ENCODE measurements around the gene CHST11. TPM values are rescaled to one million over a fixed set of nuclear protein-coding genes. Genes with fewer than 3 reads are reported as not detected.
A peak's percentile ranks its signal among the peaks of the same experiment; 100 is the strongest.

The CHST11 gene
- total and polyA plus RNA-seq, 9 of the 15 experiments (the other 6 are each of a cell fraction or from before 2014, with no cell fraction given): 2.3 to 38.7 (median 15.0) TPM

DNA sequence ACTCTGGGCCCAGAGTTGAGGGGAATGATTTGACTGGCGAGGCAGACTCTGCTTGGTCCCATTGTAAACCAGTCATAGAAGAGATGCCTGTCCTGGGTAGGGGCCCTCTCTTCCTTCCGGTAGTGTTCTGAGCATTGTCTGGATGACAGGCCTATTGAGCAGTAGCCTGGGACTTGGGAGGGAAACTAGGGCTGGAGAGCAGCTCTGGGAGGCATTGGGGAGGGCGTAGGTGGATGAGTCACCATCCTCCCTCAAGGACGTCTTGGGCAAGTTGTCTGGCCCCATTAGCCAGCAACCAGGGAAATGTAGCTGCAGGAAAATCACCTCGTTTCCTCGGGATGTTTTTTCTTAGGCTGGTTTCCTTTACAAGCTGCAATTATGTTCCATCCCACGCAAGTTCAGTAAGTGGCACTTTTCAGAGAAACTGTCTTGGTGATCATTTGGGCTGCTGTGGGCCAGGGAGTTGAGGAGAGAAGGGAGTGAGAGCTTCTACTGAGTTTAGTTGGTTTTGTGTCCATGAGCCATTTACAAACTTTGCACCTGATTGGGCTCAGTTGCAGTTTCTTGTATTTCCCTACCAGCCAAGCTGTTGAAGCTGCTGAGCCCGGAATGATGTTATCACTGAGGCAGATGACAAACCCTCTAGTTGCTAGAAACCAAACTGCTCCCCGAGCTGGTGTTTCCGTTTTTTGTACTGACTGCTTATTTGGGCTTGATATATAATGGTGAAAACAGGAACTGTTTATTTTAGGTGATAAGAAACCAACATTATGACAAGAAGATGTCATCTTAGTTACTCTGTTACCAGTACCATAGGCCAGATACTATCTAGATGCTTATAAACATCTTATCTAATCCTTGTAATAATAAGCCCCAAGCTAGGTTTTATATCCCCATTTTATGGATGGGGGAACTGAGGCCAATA, 147.6 kb downstream of the CHST11 start:
- H3K9ac ChIP-seq (ENCODE audit: insufficient read depth in 1 of 2, low read depth in 2 of 2, low read length in 2 of 2): peak overlapping the region; percentile 48 to 62; a peak in 3 of 4 replicates
- TF ChIP-seq ZBTB7A (IDR thresholded peaks at IDR 0.05; ENCODE audit: borderline replicate concordance, control insufficient read depth, low read depth, low read length): no peak
- 0 out of 2 replicates have a peak, but pooled peaks have one; percentile 6 for TF ChIP-seq MTA2 (IDR thresholded peaks at IDR 0.05; ENCODE audit: low read depth)
- TF ChIP-seq PRMT5 (CRISPR knock-in tag; IDR thresholded peaks at IDR 0.05): no peak
- no peak for TF ChIP-seq PURB (CRISPR knock-in tag; IDR thresholded peaks at IDR 0.05; ENCODE audit: low read depth)
- TF ChIP-seq ZNF384 (IDR thresholded peaks at IDR 0.05; ENCODE audit: low read depth, low read length): no peak
- TF ChIP-seq SRF (CRISPR knock-in tag; IDR thresholded peaks at IDR 0.05): peak; percentile 86 to 94; a peak in 3 of 4 replicates
- TF ChIP-seq MIER1 (IDR thresholded peaks at IDR 0.05; ENCODE audit: low read depth): no peak
- no peak for TF ChIP-seq GTF2F1 (IDR thresholded peaks at IDR 0.05; ENCODE audit: low read depth, low read length)
- TF ChIP-seq NFATC3 (IDR thresholded peaks at IDR 0.05): no peak
- TF ChIP-seq RBM17 (IDR thresholded peaks at IDR 0.05; ENCODE audit: borderline replicate concordance, low read depth, low read length): no peak
- TF ChIP-seq ETV6 (IDR thresholded peaks at IDR 0.05; ENCODE audit: borderline replicate concordance in 1 of 2, low read depth in 2 of 2, low read length in 1 of 2): peak in 1 of 2 experiments; percentile 22; a peak in 1 of 4 replicates
- no peak for TF ChIP-seq ETV6 (CRISPR knock-in tag; IDR thresholded peaks at IDR 0.05; ENCODE audit: borderline replicate concordance)
- TF ChIP-seq ZNF717 (CRISPR knock-in tag; IDR thresholded peaks at IDR 0.05): no peak
- TF ChIP-seq EGR1 (conservative IDR thresholded peaks at IDR 0.05): peak; percentile 96
- TF ChIP-seq NFYB (IDR thresholded peaks at IDR 0.05; ENCODE audit: extremely low read depth, insufficient read length): no peak
- TF ChIP-seq, protein P1, sequence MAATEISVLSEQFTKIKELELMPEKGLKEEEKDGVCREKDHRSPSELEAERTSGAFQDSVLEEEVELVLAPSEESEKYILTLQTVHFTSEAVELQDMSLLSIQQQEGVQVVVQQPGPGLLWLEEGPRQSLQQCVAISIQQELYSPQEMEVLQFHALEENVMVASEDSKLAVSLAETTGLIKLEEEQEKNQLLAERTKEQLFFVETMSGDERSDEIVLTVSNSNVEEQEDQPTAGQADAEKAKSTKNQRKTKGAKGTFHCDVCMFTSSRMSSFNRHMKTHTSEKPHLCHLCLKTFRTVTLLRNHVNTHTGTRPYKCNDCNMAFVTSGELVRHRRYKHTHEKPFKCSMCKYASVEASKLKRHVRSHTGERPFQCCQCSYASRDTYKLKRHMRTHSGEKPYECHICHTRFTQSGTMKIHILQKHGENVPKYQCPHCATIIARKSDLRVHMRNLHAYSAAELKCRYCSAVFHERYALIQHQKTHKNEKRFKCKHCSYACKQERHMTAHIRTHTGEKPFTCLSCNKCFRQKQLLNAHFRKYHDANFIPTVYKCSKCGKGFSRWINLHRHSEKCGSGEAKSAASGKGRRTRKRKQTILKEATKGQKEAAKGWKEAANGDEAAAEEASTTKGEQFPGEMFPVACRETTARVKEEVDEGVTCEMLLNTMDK (IDR thresholded peaks at IDR 0.05; ENCODE audit: borderline replicate concordance, insufficient read depth, low read depth, low read length, poor library complexity, severe bottlenecking): no peak
- no peak for TF ChIP-seq TEAD1 (CRISPR knock-in tag; IDR thresholded peaks at IDR 0.05)
- peak; percentile 49 for TF ChIP-seq ZFP36 (IDR thresholded peaks at IDR 0.05; ENCODE audit: low read depth, low read length, partially characterized antibody)
- TF ChIP-seq TEAD4 (IDR thresholded peaks at IDR 0.05; ENCODE audit: low read length): peak; percentile 3; the same call in 1 of the 2 replicates
- TF ChIP-seq TEAD4 (CRISPR knock-in tag; IDR thresholded peaks at IDR 0.05; ENCODE audit: borderline replicate concordance): no peak
- no peak for TF ChIP-seq SRSF1 (IDR thresholded peaks at IDR 0.05; ENCODE audit: low read depth, low read length)

More for the DNA sequence above, 147.6 kb downstream of the CHST11 start:
- DNase-seq (ENCODE audit: extremely low read depth in 1 of 4, low spot score in 3 of 4): peak; percentile 79 to 90 (median 84)
- H2AFZ ChIP-seq (ENCODE audit: low read depth, low read length): peak overlapping the region; percentile 65
- intact Hi-C loops (cut with micrococcal nuclease) (loop anchor here (1.0 kb wide), 1 partner anchor 27 kb away; no protein-coding TSS in a partner anchor), in situ Hi-C loops (cut with MboI) (no loop called here)
- H3K9me3 ChIP-seq (replicated peaks; ENCODE audit: control insufficient read depth, insufficient read depth, low read depth, low read length): no peaks in the 10 kb centered on the region
- ChIA-PET POLR2A (interaction anchor here (0.5 to 1.3 kb wide), 7 partner anchors 10 to 280 kb away, joined by 3 to 4 read pairs (median 3); no protein-coding TSS in a partner anchor), CTCF (ENCODE audit: low intra/inter-chr PET ratio) (interaction anchor here (0.6 kb wide), 1 partner anchor 80 kb away, joined by 4 read pairs; no protein-coding TSS in a partner anchor)
- WGBS (ENCODE audit: insufficient coverage, low coverage, missing lambda C conversion rate): 5% methylated on average over 10 of the region's 10 CpGs
- H4K20me1 ChIP-seq (replicated peaks; ENCODE audit: control insufficient read depth, insufficient read depth, low read length): peaks cover 2% of the 10 kb centered on the region; the same call in 1 of the 2 replicates
- peaks cover 76% of the 10 kb centered on the region for H3K79me2 ChIP-seq (ENCODE audit: control insufficient read depth, insufficient read depth, low read length)
- H3K27me3 ChIP-seq (ENCODE audit: control insufficient read depth in 2 of 2, insufficient read depth in 2 of 2, low read length in 2 of 2): no peaks in the 10 kb centered on the region
- peak; percentile 97 for FAIRE-seq
- H3K27ac ChIP-seq (ENCODE audit: extremely low read depth, low read depth, low read length): peak overlapping the region; percentile 89
- BruUV-seq (replicated peaks): no TSS peak
- peaks cover 36 to 61% of the 10 kb centered on the region in 2 experiments for H3K4me1 ChIP-seq (replicated peaks in 1 of 2; ENCODE audit: control insufficient read depth in 2 of 2, insufficient read depth in 2 of 2, low read length in 2 of 2)
- H3K4me3 ChIP-seq: peak overlapping the region; percentile 10; the same call in 1 of the 2 replicates
- H3K36me3 ChIP-seq (ENCODE audit: control insufficient read depth, insufficient read depth, low read length): peaks cover 20% of the 10 kb centered on the region; the same call in 2 of the 3 replicates
- H3K4me2 ChIP-seq (ENCODE audit: insufficient read depth, low read length): peak overlapping the region; percentile 78
- ATAC-seq: peak; percentile 88
- peaks cover 6% of the 10 kb centered on the region for H3K9me1 ChIP-seq (ENCODE audit: control insufficient read depth, insufficient read depth, low read length)
